Keratinocyte (primary cell): ENCODE results near the gene MALSU1.

Source experiments
- EZH2 ChIP-seq: IDR thresholded peaks from one replicate; pipeline ENCODE4 v1.6.1; 2012; ENCODE audit warnings: inconsistent platforms, mild to moderate bottlenecking, low read length, moderate library complexity
- TF ChIP-seq, protein P1 (sequence below), 3 experiments: IDR thresholded peaks in 1 of 3; conservative IDR thresholded peaks in 1 of 3; optimal IDR thresholded peaks in 1 of 3; 2 replicates in 2 of 3; 3 replicates in 1 of 3; pipeline versions ENCODE3 to v1.5.1; 2011; ENCODE audit warnings: low read length in 3 of 3, mild to moderate bottlenecking in 3 of 3, moderate library complexity in 2 of 3, control low read depth in 1 of 3, inconsistent platforms in 1 of 3; ENCODE audit not compliant: insufficient read depth in 2 of 3; ENCODE audit errors: extremely low read depth in 1 of 3

DNA sequence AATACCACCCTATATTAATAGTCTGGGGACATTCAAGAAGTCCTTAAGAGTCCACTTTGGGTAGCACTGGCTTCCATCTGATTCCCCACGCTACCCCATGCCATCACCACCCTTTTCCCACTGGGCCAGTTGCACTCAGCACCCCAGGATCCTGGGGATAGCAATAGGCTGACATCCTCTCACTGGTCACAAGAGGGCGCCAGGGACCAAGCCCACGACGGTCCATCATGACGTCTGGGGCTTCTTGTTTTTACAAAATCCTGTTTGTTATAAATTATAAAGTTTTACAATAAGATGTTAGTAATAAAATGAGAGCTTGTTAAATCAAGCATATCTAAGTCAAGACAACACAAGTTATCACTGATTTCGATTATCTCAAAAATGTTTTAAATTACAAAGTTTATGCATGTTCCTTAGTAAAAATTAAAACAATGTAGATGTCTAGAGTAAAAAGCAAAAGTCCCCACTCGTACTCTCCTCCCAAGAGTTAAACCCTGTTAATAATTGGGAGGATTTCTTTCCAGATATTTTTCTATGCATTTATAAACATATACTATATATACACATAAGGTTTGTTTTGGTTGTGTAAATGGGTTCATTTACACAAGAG, 37.2 kb upstream of the MALSU1 start:
- TF ChIP-seq, protein P1, sequence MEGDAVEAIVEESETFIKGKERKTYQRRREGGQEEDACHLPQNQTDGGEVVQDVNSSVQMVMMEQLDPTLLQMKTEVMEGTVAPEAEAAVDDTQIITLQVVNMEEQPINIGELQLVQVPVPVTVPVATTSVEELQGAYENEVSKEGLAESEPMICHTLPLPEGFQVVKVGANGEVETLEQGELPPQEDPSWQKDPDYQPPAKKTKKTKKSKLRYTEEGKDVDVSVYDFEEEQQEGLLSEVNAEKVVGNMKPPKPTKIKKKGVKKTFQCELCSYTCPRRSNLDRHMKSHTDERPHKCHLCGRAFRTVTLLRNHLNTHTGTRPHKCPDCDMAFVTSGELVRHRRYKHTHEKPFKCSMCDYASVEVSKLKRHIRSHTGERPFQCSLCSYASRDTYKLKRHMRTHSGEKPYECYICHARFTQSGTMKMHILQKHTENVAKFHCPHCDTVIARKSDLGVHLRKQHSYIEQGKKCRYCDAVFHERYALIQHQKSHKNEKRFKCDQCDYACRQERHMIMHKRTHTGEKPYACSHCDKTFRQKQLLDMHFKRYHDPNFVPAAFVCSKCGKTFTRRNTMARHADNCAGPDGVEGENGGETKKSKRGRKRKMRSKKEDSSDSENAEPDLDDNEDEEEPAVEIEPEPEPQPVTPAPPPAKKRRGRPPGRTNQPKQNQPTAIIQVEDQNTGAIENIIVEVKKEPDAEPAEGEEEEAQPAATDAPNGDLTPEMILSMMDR (optimal IDR thresholded peaks at IDR 0.05 in 1 of 3, IDR thresholded peaks at IDR 0.05 in 1 of 3, conservative IDR thresholded peaks at IDR 0.05 in 1 of 3; ENCODE audit: extremely low read depth in 1 of 3, insufficient read depth in 2 of 3, low read length in 3 of 3), result peak; percentile 76 to 90 (median 84)
- TF ChIP-seq EZH2, result no peak
